GM12878 (cell line): ENCODE measurements around the gene ZBTB33. TPM values are rescaled to one million over a fixed set of nuclear protein-coding genes. Genes with fewer than 3 reads are reported as not detected.
A peak's percentile ranks its signal among the peaks of the same experiment; 100 is the strongest.

Experiments used
- ATAC-seq: fragments of 200-7000 bp; cut with Tn5 transposase; 3 replicates; pipeline ENCODE4 v1.9.1; 2020; ENCODE audit warnings: mild to moderate bottlenecking, moderate library complexity
- BruUV-seq: library from RNA; stranded (reverse); fragments of 400-500 nt; replicated peaks from 2 replicates; lab custom pipeline; 2021; lab: Mats Ljungman, UMichigan
- CTCF ChIA-PET: fragments of 300-600 bp; sonication (Branson Sonifier 250); formaldehyde crosslinking; extraction: SDS; loops from one replicate; lab custom pipeline; 2021; ENCODE audit warnings: inconsistent platforms; lab: Yijun Ruan, JAX
- POLR2A ChIA-PET: fragments of 350-600 bp; formaldehyde crosslinking; extraction: SDS; loops from one replicate; lab custom pipeline; 2021; ENCODE audit warnings: inconsistent platforms; lab: Charles Lee
- RAD21 ChIA-PET: fragments of 300-600 bp; sonication (Branson Sonifier 250); formaldehyde crosslinking; loops from one replicate; lab custom pipeline; 2023; ENCODE audit warnings: antibody characterized with exemption; ENCODE audit not compliant: unreplicated experiment; lab: Charles Lee
- SMC1A ChIA-PET: fragments of 300-600 bp; sonication (Branson Sonifier 250); formaldehyde crosslinking; loops from one replicate; lab custom pipeline; 2023; ENCODE audit not compliant: unreplicated experiment, uncharacterized antibody; lab: Charles Lee
- DNase-seq: peaks from one replicate; pipeline ENCODE4 v3.0.0-alpha.2; 2011; ENCODE audit warnings: low read depth, low spot score
- FAIRE-seq: peaks from 3 replicates; lab custom pipeline; 2011; peaks lifted over from hg19 to GRCh38; lab: Jason Lieb, UNC
- H2AFZ ChIP-seq: 2 replicates; pipeline ENCODE4 v1.6.0; 2011; ENCODE audit warnings: low read depth, low read length, control low read depth; ENCODE audit not compliant: control insufficient read depth
- H3K27ac ChIP-seq: 2 replicates; pipeline ENCODE4 v1.5.1; 2011; ENCODE audit warnings: control low read depth; ENCODE audit not compliant: control insufficient read depth, insufficient read depth
- H3K27me3 ChIP-seq, 2 experiments: replicated peaks in 1 of 2; 2 replicates each; pipeline versions ENCODE4 v1.6.0 to v1.6.1; 2011; ENCODE audit warnings: low read length in 1 of 2; ENCODE audit not compliant: control insufficient read depth in 2 of 2, insufficient read depth in 2 of 2
- H3K36me3 ChIP-seq, 2 experiments: 2 replicates each; pipeline ENCODE4 v1.5.1; 2011; ENCODE audit warnings: low read length in 1 of 2; ENCODE audit not compliant: control insufficient read depth in 2 of 2, insufficient read depth in 2 of 2
- H3K4me1 ChIP-seq: 2 replicates; pipeline ENCODE4 v1.6.1; 2011; ENCODE audit warnings: mild to moderate bottlenecking, low read length, moderate library complexity, mixed read lengths; ENCODE audit not compliant: control insufficient read depth, insufficient read depth
- H3K4me2 ChIP-seq: 2 replicates; pipeline ENCODE4 v1.6.0; 2011; ENCODE audit warnings: control low read depth; ENCODE audit not compliant: control insufficient read depth, insufficient read depth
- H3K4me3 ChIP-seq: fragments of 200-600 bp; sonication (generic); 2 replicates; pipeline ENCODE4 v1.5.1; 2016
- H3K79me2 ChIP-seq: 2 replicates; pipeline ENCODE4 v1.6.0; 2011; ENCODE audit warnings: low read length; ENCODE audit not compliant: control insufficient read depth, insufficient read depth
- H3K9ac ChIP-seq: 2 replicates; pipeline ENCODE4 v1.8.0; 2011; ENCODE audit warnings: low read length, control low read depth, mixed read lengths; ENCODE audit not compliant: control insufficient read depth, insufficient read depth
- H3K9me3 ChIP-seq: replicated peaks from 3 replicates; pipeline ENCODE4 v1.5.1; 2011; ENCODE audit warnings: mild to moderate bottlenecking, low read length; ENCODE audit not compliant: control insufficient read depth, insufficient read depth
- H4K20me1 ChIP-seq: 2 replicates; pipeline ENCODE4 v1.6.0; 2011; ENCODE audit not compliant: control insufficient read depth, insufficient read depth
- BHLHE40 ChIP-seq, 2 experiments: fragments of 450-650 bp in 1 of 2; IDR thresholded peaks; 2 replicates each; pipeline ENCODE4 v1.6.1; 2011 to 2017; ENCODE audit warnings: low read depth in 2 of 2, borderline replicate concordance in 1 of 2, improper control_type of control experiment in 1 of 2, low read length in 1 of 2, mild to moderate bottlenecking in 1 of 2
- CBX5 ChIP-seq: sonication (generic); IDR thresholded peaks from 2 replicates; pipeline ENCODE4 v1.6.1; 2016; ENCODE audit warnings: low read depth, moderate library complexity, mild to moderate bottlenecking, inconsistent platforms
- RUNX3 ChIP-seq: IDR thresholded peaks from 2 replicates; pipeline ENCODE4 v1.6.1; 2012; ENCODE audit warnings: low read length, inconsistent platforms
- WGBS: methylation state at CpG from one replicate; pipeline ENCODE4 v1.1.6; 2016; ENCODE audit warnings: low lambda C conversion rate; ENCODE audit not compliant: insufficient replicate concordance, insufficient coverage; ENCODE audit errors: missing lambda C conversion rate; 5-methylcytosine and 5-hydroxymethylcytosine counted together
- in situ Hi-C: fragments of 300-500 bp; cut with MboI; formaldehyde crosslinking; loops from 9 replicates; pipeline ENCODE4 v1.14.3; 2018; ENCODE audit warnings: mixed read lengths
- intact Hi-C: fragments of 100-400 bp; cut with micrococcal nuclease; formaldehyde crosslinking; loops from one replicate; pipeline ENCODE4 v1.14.2; 2022; ENCODE audit not compliant: unreplicated experiment
- polyA plus RNA-seq, 11 experiments: library from polyadenylated mRNA; depleted of rRNA in 4 of 11; unstranded in 6 of 11; stranded (reverse) in 5 of 11; fragments of >200 nt; fragmentation: Nextera tagmentation in 4 of 11; fragmentation: Illumina TruSeq in 1 of 11; extraction: Ambion mirVana in 4 of 11; extraction: Trizol in 1 of 11; gene quantifications; 1 replicate in 1 of 11; 2 replicates in 10 of 11; pipeline versions ENCODE4 v1.2.1 to v1.2.3, GENCODE V29; 2011 to 2016; ENCODE audit warnings: inconsistent platforms in 2 of 11, missing spikeins in 2 of 11, low read depth in 1 of 11
- total RNA-seq, 4 experiments: library from RNA; depleted of rRNA in 3 of 4; stranded (reverse); fragments of >200 nt in 3 of 4; fragmentation: Illumina TruSeq in 1 of 4; extraction: Trizol in 1 of 4; gene quantifications; 2 replicates each; pipeline versions ENCODE4 v1.2.1 to v1.2.3, GENCODE V29; 2013 to 2021
- TF ChIP-seq, protein P1 (sequence below): fragments of 450-650 bp; IDR thresholded peaks from 2 replicates; pipeline ENCODE4 v1.6.1; 2017; ENCODE audit warnings: mild to moderate bottlenecking, moderate library complexity
- TF ChIP-seq, protein P2 (sequence below): IDR thresholded peaks from 2 replicates; pipeline ENCODE4 v1.6.1; 2011; ENCODE audit warnings: mild to moderate bottlenecking, low read depth, low read length, moderate library complexity; ENCODE audit not compliant: insufficient replicate concordance

Gene ZBTB33
- total and polyA plus RNA-seq, 10 of the 15 experiments (the other 5 are each of a cell fraction or from before 2014, with no cell fraction given), result 5.2 to 26.3 (median 18.3) TPM

DNA sequence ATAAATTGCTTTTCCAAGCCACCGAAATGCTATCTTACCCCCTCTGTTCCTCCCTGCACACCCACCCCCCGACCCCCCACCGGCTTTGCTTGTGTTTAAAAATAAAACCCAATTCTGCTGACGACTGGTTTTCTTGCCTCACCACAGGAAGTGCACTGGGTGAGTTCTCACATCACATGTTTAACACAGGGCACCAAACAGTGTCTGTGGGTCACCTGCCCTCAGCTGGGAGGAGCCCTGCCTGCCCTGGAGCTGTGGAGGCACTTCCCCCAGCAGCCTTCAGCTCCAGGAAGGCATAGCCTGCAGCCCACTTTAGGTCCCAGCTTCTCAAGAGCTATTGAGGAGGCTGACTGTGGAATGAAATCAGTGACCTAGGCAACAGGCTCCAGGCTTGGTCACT, 51.8 kb downstream of the ZBTB33 start (continued):
- TF ChIP-seq CBX5 (no peak), BHLHE40 (IDR thresholded peaks at IDR 0.05; ENCODE audit: borderline replicate concordance in 1 of 2, low read depth in 2 of 2, low read length in 1 of 2) (peak; percentile 79 to 86), RUNX3 (peak; percentile 55)
- TF ChIP-seq, protein P1, sequence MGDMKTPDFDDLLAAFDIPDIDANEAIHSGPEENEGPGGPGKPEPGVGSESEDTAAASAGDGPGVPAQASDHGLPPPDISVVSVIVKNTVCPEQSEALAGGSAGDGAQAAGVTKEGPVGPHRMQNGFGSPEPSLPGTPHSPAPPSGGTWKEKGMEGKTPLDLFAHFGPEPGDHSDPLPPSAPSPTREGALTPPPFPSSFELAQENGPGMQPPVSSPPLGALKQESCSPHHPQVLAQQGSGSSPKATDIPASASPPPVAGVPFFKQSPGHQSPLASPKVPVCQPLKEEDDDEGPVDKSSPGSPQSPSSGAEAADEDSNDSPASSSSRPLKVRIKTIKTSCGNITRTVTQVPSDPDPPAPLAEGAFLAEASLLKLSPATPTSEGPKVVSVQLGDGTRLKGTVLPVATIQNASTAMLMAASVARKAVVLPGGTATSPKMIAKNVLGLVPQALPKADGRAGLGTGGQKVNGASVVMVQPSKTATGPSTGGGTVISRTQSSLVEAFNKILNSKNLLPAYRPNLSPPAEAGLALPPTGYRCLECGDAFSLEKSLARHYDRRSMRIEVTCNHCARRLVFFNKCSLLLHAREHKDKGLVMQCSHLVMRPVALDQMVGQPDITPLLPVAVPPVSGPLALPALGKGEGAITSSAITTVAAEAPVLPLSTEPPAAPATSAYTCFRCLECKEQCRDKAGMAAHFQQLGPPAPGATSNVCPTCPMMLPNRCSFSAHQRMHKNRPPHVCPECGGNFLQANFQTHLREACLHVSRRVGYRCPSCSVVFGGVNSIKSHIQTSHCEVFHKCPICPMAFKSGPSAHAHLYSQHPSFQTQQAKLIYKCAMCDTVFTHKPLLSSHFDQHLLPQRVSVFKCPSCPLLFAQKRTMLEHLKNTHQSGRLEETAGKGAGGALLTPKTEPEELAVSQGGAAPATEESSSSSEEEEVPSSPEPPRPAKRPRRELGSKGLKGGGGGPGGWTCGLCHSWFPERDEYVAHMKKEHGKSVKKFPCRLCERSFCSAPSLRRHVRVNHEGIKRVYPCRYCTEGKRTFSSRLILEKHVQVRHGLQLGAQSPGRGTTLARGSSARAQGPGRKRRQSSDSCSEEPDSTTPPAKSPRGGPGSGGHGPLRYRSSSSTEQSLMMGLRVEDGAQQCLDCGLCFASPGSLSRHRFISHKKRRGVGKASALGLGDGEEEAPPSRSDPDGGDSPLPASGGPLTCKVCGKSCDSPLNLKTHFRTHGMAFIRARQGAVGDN, result peak; percentile 60; the same call in 1 of the 2 replicates

DNA sequence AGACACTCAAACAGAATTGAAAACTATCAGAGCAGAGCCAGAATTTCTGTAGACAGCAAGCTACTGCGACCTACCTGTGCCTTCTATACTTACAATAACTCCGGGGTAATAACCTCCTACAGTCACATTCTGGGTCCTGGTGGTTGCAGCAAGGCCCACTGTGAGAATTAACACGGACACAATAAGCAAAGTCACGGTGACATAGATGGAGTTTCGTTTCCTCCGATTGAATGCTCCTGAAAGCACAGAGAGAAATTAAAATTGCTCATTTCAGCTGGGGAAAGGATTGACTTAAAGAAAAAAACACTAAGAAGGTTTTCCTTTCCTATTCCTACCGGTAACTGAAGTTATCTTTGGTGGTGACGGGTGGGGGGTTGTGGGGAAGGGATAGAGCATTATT, 53.6 kb downstream of the ZBTB33 start:
- WGBS, result 53% methylated on average over 8 of the region's 8 CpGs
- in situ Hi-C loops, result no loop called here
- RAD21 ChIA-PET, result interaction anchor here (0.9 to 1.6 kb wide), 3 partner anchors 17 to 171 kb away, joined by 3 to 4 read pairs (median 3); no protein-coding TSS in a partner anchor

More for the DNA sequence above, 53.6 kb downstream of the ZBTB33 start:
- no peak overlapping the region for H3K9ac ChIP-seq
- H3K27ac ChIP-seq, result peak overlapping the region; percentile 4; the same call in 1 of the 2 replicates
- H3K9me3 ChIP-seq, result no peaks in the 10 kb centered on the region
- DNase-seq (no peak), FAIRE-seq (no peak), ATAC-seq (peak; percentile 45)
- POLR2A ChIA-PET, result interaction anchor here (1.1 to 3.0 kb wide), 4 partner anchors 17 to 54 kb away, joined by 6 to 16 read pairs (median 8); partner anchors contain the start of gene ZBTB33
- peaks cover 13% of the 10 kb centered on the region for H3K4me1 ChIP-seq
- 0 out of 2 replicates have a peak overlapping the region, but pooled peaks have one; percentile 1 for H3K4me2 ChIP-seq
- CTCF ChIA-PET, result interaction anchor here (1.0 to 1.9 kb wide), 3 partner anchors 14 to 49 kb away, joined by 3 to 6 read pairs (median 3); no protein-coding TSS in a partner anchor
- intact Hi-C loops, result no loop called here
- H3K27me3 ChIP-seq, result no peaks in the 10 kb centered on the region
- H2AFZ ChIP-seq, result peak overlapping the region; percentile 2
- H3K79me2 ChIP-seq, result no peaks in the 10 kb centered on the region
- TF ChIP-seq, protein P2, sequence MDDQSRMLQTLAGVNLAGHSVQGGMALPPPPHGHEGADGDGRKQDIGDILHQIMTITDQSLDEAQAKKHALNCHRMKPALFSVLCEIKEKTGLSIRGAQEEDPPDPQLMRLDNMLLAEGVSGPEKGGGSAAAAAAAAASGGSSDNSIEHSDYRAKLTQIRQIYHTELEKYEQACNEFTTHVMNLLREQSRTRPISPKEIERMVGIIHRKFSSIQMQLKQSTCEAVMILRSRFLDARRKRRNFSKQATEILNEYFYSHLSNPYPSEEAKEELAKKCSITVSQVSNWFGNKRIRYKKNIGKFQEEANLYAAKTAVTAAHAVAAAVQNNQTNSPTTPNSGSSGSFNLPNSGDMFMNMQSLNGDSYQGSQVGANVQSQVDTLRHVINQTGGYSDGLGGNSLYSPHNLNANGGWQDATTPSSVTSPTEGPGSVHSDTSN, result no peak
- TF ChIP-seq, protein P1, result peak; percentile 13; the same call in 1 of the 2 replicates
- SMC1A ChIA-PET, result interaction anchor here (1.0 to 6.6 kb wide), 3 partner anchors 17 to 61 kb away, joined by 3 to 55 read pairs (median 3); no protein-coding TSS in a partner anchor
- BruUV-seq, result no TSS peak
- no peaks in the 10 kb centered on the region for H4K20me1 ChIP-seq
- no peak overlapping the region for H3K4me3 ChIP-seq
- no peaks in the 10 kb centered on the region for H3K36me3 ChIP-seq
